Measurements from ENCODE around the gene EIF4G1.

DNA sequence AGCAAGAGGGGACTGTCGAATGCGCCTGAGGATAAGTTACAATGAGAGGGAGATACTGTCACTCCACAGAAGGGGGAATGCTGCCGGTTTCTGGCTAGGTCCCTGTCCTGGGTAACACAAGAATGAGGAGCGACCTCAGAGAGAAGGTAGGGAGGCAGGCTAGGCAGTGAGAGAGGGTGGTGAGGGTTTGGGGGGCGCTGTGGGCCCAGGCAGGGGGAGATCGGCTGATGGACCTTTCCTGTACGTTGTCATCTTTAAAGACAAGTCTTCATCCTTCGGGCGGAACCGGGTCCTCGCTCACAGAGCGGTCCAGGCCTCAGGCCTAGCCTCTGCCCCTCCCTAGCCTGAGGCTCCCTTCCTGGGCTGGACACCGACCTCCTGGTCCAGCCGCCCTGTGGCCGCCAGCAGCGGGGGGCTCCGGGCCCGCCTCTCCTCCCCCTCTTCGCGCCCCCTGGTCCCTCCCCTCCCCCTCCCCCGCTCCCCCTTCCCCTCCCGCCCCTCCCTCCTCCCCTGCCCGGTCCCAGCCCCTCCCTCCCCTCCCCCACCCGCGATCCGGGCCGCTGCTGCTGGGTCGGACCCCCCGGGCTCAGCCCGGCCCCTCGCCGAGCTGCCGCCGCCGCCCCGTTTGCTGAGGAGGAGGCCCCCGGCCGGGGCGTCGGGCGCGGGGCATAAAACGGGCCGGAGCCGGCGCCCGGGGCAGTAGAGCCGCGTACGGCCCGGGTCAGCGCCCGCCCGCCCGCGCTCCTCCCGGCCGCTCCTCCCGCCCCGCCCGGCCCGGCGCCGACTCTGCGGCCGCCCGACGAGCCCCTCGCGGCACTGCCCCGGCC lies 65.2 kb downstream of the EIF4G1 start, which contains the start of gene CHRD:
- TF ChIP-seq, protein P1, sequence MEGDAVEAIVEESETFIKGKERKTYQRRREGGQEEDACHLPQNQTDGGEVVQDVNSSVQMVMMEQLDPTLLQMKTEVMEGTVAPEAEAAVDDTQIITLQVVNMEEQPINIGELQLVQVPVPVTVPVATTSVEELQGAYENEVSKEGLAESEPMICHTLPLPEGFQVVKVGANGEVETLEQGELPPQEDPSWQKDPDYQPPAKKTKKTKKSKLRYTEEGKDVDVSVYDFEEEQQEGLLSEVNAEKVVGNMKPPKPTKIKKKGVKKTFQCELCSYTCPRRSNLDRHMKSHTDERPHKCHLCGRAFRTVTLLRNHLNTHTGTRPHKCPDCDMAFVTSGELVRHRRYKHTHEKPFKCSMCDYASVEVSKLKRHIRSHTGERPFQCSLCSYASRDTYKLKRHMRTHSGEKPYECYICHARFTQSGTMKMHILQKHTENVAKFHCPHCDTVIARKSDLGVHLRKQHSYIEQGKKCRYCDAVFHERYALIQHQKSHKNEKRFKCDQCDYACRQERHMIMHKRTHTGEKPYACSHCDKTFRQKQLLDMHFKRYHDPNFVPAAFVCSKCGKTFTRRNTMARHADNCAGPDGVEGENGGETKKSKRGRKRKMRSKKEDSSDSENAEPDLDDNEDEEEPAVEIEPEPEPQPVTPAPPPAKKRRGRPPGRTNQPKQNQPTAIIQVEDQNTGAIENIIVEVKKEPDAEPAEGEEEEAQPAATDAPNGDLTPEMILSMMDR (IDR thresholded peaks at IDR 0.05; ENCODE audit: low read length): no peak
- TF ChIP-seq EZH2 (IDR thresholded peaks at IDR 0.05; ENCODE audit: borderline replicate concordance, low read length): no peak

Measured in OCI-LY1 (cell line).